Loucy (cell line): Measurements from ENCODE around the gene DERA.

Source experiments
- EZH2phosphoT487 ChIP-seq: fragments of 200-600 bp; IDR thresholded peaks from 2 replicates; pipeline ENCODE4 v1.6.1; 2018; ENCODE audit warnings: antibody characterized with exemption, mild to moderate bottlenecking, moderate library complexity, borderline replicate concordance
- TF ChIP-seq, protein P1 (sequence below): fragments of 200-600 bp; sonication (generic); conservative IDR thresholded peaks from 2 replicates; pipeline ENCODE4 v1.5.1; 2014; ENCODE audit warnings: mild to moderate bottlenecking, antibody characterized with exemption, low read length

DNA sequence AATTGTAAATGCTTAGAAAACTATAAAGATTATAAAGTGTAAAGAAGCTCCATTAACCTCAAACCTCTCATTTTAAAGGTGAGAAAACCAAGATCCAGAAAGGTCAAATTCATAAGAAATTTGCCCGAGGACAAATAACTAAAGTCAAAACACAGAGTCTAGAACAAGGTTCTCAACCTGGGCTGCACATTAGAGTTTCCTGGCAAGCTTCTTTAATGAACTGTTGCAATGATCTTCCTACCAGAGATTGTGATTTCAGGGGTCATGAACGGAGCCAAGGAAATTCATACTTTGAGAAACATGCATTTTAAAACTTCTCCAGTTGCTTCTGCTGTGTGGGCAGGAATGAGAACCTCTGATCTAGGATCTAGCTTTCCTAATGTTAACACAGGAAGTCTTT is 86.8 kb downstream of the DERA start:
- TF ChIP-seq, protein P1, sequence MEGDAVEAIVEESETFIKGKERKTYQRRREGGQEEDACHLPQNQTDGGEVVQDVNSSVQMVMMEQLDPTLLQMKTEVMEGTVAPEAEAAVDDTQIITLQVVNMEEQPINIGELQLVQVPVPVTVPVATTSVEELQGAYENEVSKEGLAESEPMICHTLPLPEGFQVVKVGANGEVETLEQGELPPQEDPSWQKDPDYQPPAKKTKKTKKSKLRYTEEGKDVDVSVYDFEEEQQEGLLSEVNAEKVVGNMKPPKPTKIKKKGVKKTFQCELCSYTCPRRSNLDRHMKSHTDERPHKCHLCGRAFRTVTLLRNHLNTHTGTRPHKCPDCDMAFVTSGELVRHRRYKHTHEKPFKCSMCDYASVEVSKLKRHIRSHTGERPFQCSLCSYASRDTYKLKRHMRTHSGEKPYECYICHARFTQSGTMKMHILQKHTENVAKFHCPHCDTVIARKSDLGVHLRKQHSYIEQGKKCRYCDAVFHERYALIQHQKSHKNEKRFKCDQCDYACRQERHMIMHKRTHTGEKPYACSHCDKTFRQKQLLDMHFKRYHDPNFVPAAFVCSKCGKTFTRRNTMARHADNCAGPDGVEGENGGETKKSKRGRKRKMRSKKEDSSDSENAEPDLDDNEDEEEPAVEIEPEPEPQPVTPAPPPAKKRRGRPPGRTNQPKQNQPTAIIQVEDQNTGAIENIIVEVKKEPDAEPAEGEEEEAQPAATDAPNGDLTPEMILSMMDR = no peak
- no peak for TF ChIP-seq EZH2phosphoT487
